H1 (cell line): Measurements from ENCODE around the gene PRR5. TPM values are rescaled to one million over a fixed set of nuclear protein-coding genes. Genes with fewer than 3 reads are reported as not detected.
A peak's percentile ranks its signal among the peaks of the same experiment; 100 is the strongest.

Experiments
- CTCF ChIA-PET: fragments of 300-600 bp; sonication (Branson Sonifier 250); formaldehyde crosslinking; loops from one replicate; lab custom pipeline; 2021; ENCODE audit not compliant: partially characterized antibody; lab: Charles Lee
- POLR2A ChIA-PET: fragments of 300-600 bp; sonication (Branson Sonifier 250); formaldehyde crosslinking; loops from one replicate; lab custom pipeline; 2021; ENCODE audit warnings: inconsistent platforms; ENCODE audit not compliant: partially characterized antibody; lab: Charles Lee
- DNase-seq, 2 experiments: peaks; one replicate each; pipeline versions ENCODE4 v3.0.0 to v3.0.0-alpha.2; 2010 to 2022; ENCODE audit warnings: low spot score in 2 of 2, low read depth in 1 of 2, mixed read lengths in 1 of 2
- FAIRE-seq: peaks from 2 replicates; lab custom pipeline; 2011; peaks lifted over from hg19 to GRCh38; lab: Jason Lieb, UNC
- H2AFZ ChIP-seq: 2 replicates; pipeline ENCODE4 v1.8.1; 2012; ENCODE audit warnings: low read length, inconsistent platforms
- H2AK5ac ChIP-seq: 2 replicates; pipeline ENCODE4 v1.6.1; 2013; ENCODE audit warnings: low read depth, low read length
- H2BK120ac ChIP-seq: replicated peaks from 2 replicates; pipeline ENCODE3; 2013; ENCODE audit warnings: low read depth, low read length, inconsistent platforms
- H2BK12ac ChIP-seq: 2 replicates; pipeline ENCODE4 v1.6.1; 2013; ENCODE audit warnings: low read depth, low read length
- H2BK15ac ChIP-seq: 2 replicates; pipeline ENCODE4 v1.6.1; 2013; ENCODE audit warnings: low read length
- H2BK20ac ChIP-seq: 2 replicates; pipeline ENCODE4 v1.6.1; 2013; ENCODE audit warnings: low read length
- H2BK5ac ChIP-seq: 2 replicates; pipeline ENCODE4 v1.6.1; 2013; ENCODE audit warnings: low read depth, low read length
- H3K14ac ChIP-seq: 2 replicates; pipeline ENCODE4 v1.6.1; 2013; ENCODE audit warnings: inconsistent platforms; ENCODE audit not compliant: insufficient read length
- H3K18ac ChIP-seq: 2 replicates; pipeline ENCODE4 v1.6.1; 2013; ENCODE audit warnings: low read length; ENCODE audit errors: extremely low read depth
- H3K23ac ChIP-seq: 2 replicates; pipeline ENCODE4 v1.6.1; 2013; ENCODE audit warnings: inconsistent platforms; ENCODE audit not compliant: insufficient read length
- H3K23me2 ChIP-seq: 2 replicates; pipeline ENCODE4 v1.6.1; 2013; ENCODE audit warnings: low read depth, low read length
- H3K27ac ChIP-seq: 2 replicates; pipeline ENCODE4 v1.6.1; 2011; ENCODE audit warnings: low read depth, low read length, inconsistent platforms
- H3K27me3 ChIP-seq, 4 experiments: replicated peaks in 1 of 4; 1 replicate in 1 of 4; 2 replicates in 3 of 4; pipeline versions ENCODE4 v1.6.1 to v1.8.1; 2011 to 2013; ENCODE audit warnings: low read length in 3 of 4, mild to moderate bottlenecking in 3 of 4, inconsistent platforms in 2 of 4, mixed read lengths in 2 of 4, moderate library complexity in 1 of 4; ENCODE audit not compliant: control insufficient read depth in 3 of 4, insufficient read depth in 3 of 4; ENCODE audit errors: extremely low read depth in 1 of 4
- H3K36me3 ChIP-seq, 4 experiments: 2 replicates each; pipeline versions ENCODE4 v1.6.1 to v1.8.1; 2011 to 2013; ENCODE audit warnings: mild to moderate bottlenecking in 4 of 4, low read length in 3 of 4, moderate library complexity in 2 of 4, control low read depth in 1 of 4, inconsistent platforms in 1 of 4; ENCODE audit not compliant: insufficient read depth in 4 of 4, control insufficient read depth in 2 of 4
- H3K4ac ChIP-seq: replicated peaks from 2 replicates; pipeline ENCODE3; 2013; ENCODE audit warnings: low read length, low read depth, mixed read lengths, inconsistent platforms; ENCODE audit not compliant: insufficient read length
- H3K4me1 ChIP-seq, 4 experiments: replicated peaks in 1 of 4; 1 replicate in 1 of 4; 2 replicates in 3 of 4; pipeline versions ENCODE4 v1.6.1 to v1.8.1; 2011 to 2013; ENCODE audit warnings: low read length in 3 of 4, inconsistent platforms in 2 of 4, mixed read lengths in 1 of 4; ENCODE audit not compliant: insufficient read depth in 4 of 4, control insufficient read depth in 3 of 4
- H3K4me2 ChIP-seq, 2 experiments: 2 replicates each; pipeline versions ENCODE4 v1.6.1 to v1.8.1; 2011 to 2013; ENCODE audit warnings: low read depth in 2 of 2, low read length in 2 of 2, control low read depth in 1 of 2, inconsistent platforms in 1 of 2, mild to moderate bottlenecking in 1 of 2; ENCODE audit not compliant: insufficient read depth in 1 of 2
- H3K4me3 ChIP-seq, 4 experiments: fragments of 200-600, 300-600 bp in 1 of 4; sonication (generic), shearing (Covaris generic), sonication (Bioruptor Twin) in 1 of 4; 2 replicates each; pipeline versions ENCODE4 v1.5.1 to v1.8.1; 2011 to 2016; ENCODE audit warnings: low read length in 4 of 4, low read depth in 3 of 4, control low read depth in 2 of 4, inconsistent platforms in 2 of 4, mild to moderate bottlenecking in 2 of 4, mixed read lengths in 1 of 4, moderate library complexity in 1 of 4; ENCODE audit not compliant: insufficient read depth in 2 of 4; ENCODE audit errors: extremely low read depth in 1 of 4
- H3K56ac ChIP-seq: replicated peaks from 2 replicates; pipeline ENCODE3; 2013; ENCODE audit warnings: low read depth, mild to moderate bottlenecking, mixed read lengths, low read length, inconsistent platforms; ENCODE audit not compliant: insufficient read length
- H3K79me1 ChIP-seq: 2 replicates; pipeline ENCODE4 v1.6.1; 2013; ENCODE audit warnings: low read depth, low read length, control low read depth
- H3K79me2 ChIP-seq, 2 experiments: 2 replicates each; pipeline versions ENCODE4 v1.6.1 to v1.8.1; 2012 to 2013; ENCODE audit warnings: low read length in 2 of 2, mild to moderate bottlenecking in 2 of 2, inconsistent platforms in 1 of 2; ENCODE audit not compliant: insufficient read depth in 2 of 2, control insufficient read depth in 1 of 2
- H3K9ac ChIP-seq, 4 experiments: replicated peaks in 1 of 4; 1 replicate in 1 of 4; 2 replicates in 3 of 4; pipeline versions ENCODE4 v1.6.1 to v1.8.1; 2011 to 2013; ENCODE audit warnings: low read depth in 3 of 4, low read length in 3 of 4, control low read depth in 2 of 4, mild to moderate bottlenecking in 2 of 4, moderate library complexity in 2 of 4, inconsistent platforms in 1 of 4; ENCODE audit errors: extremely low read depth in 1 of 4
- H3K9me3 ChIP-seq, 2 experiments: 2 replicates each; pipeline versions ENCODE4 v1.6.1 to v1.8.1; 2012 to 2013; ENCODE audit warnings: mild to moderate bottlenecking in 2 of 2, moderate library complexity in 2 of 2, control low read depth in 1 of 2, inconsistent platforms in 1 of 2, low read depth in 1 of 2, low read length in 1 of 2, mixed read lengths in 1 of 2; ENCODE audit not compliant: insufficient read depth in 2 of 2
- H4K20me1 ChIP-seq, 2 experiments: replicated peaks in 1 of 2; 2 replicates each; pipeline versions ENCODE3 to v1.8.1; 2011 to 2013; ENCODE audit warnings: inconsistent platforms in 2 of 2, low read length in 2 of 2, mild to moderate bottlenecking in 1 of 2; ENCODE audit not compliant: insufficient read depth in 2 of 2, control insufficient read depth in 1 of 2
- H4K5ac ChIP-seq: 2 replicates; pipeline ENCODE4 v1.6.1; 2013; ENCODE audit warnings: low read length, low read depth, mixed read lengths, inconsistent platforms; ENCODE audit not compliant: insufficient read length
- H4K8ac ChIP-seq: 2 replicates; pipeline ENCODE4 v1.8.0; 2013; ENCODE audit warnings: mild to moderate bottlenecking, moderate library complexity, low read length, inconsistent platforms; ENCODE audit not compliant: insufficient read depth; ENCODE audit errors: extremely low read depth
- H4K91ac ChIP-seq: replicated peaks from 2 replicates; pipeline ENCODE3; 2013; ENCODE audit warnings: low read length, mixed read lengths, inconsistent platforms; ENCODE audit not compliant: insufficient read length
- ASH2L ChIP-seq: fragments of 200-600, 300-600 bp; sonication (generic); IDR thresholded peaks from one replicate; pipeline ENCODE4 v1.7.1; 2017; ENCODE audit warnings: low read length
- CEBPB ChIP-seq: IDR thresholded peaks from 2 replicates; pipeline ENCODE4 v1.6.1; 2012; ENCODE audit warnings: low read depth, low read length
- EGR1 ChIP-seq: IDR thresholded peaks from 2 replicates; pipeline ENCODE4 v1.6.1; 2011; ENCODE audit warnings: low read depth, low read length, borderline replicate concordance
- KDM4A ChIP-seq: IDR thresholded peaks from one replicate; pipeline ENCODE4 v1.7.1; 2012; ENCODE audit warnings: low read depth, mild to moderate bottlenecking, moderate library complexity, low read length, inconsistent platforms; ENCODE audit not compliant: severe bottlenecking
- RNF2 ChIP-seq: fragments of 200-900, 300-1000 bp; sonication (generic); IDR thresholded peaks from 2 replicates; pipeline ENCODE4 v1.7.1; 2016; ENCODE audit warnings: borderline replicate concordance, low read depth, mild to moderate bottlenecking, antibody characterized with exemption, low read length; ENCODE audit not compliant: poor library complexity, severe bottlenecking; ENCODE audit errors: missing control alignments
- SP1 ChIP-seq: IDR thresholded peaks from 2 replicates; pipeline ENCODE4 v1.6.1; 2011; ENCODE audit warnings: low read depth, low read length
- SRF ChIP-seq: IDR thresholded peaks from 2 replicates; pipeline ENCODE4 v1.6.1; 2011; ENCODE audit warnings: mild to moderate bottlenecking, low read depth, low read length, moderate library complexity
- TAF1 ChIP-seq: IDR thresholded peaks from 2 replicates; pipeline ENCODE4 v1.6.1; 2011; ENCODE audit warnings: mild to moderate bottlenecking, low read depth, low read length
- TBP ChIP-seq: IDR thresholded peaks from 2 replicates; pipeline ENCODE4 v1.6.1; 2011; ENCODE audit warnings: low read depth, low read length, improper control_type of control experiment
- WGBS, 2 experiments: shearing (Covaris generic) in 1 of 2; methylation state at CpG; one replicate each; pipeline versions ENCODE4 v1.1.6 to v1.1.7; 2013 to 2015; ENCODE audit warnings: low lambda C conversion rate in 2 of 2, mixed read lengths in 2 of 2, inconsistent platforms in 1 of 2, low coverage in 1 of 2, missing lambda C conversion rate in 1 of 2; ENCODE audit not compliant: insufficient replicate concordance in 2 of 2, insufficient coverage in 1 of 2, insufficient read length in 1 of 2; ENCODE audit errors: extremely low coverage in 1 of 2, missing lambda C conversion rate in 1 of 2; 5-methylcytosine and 5-hydroxymethylcytosine counted together
- polyA plus RNA-seq, 7 experiments: library from polyadenylated mRNA; depleted of rRNA in 3 of 7; stranded (reverse) in 5 of 7; unstranded in 2 of 7; fragments of >200 nt in 5 of 7; fragments of 200-250 nt in 2 of 7; gene quantifications; 1 replicate in 5 of 7; 2 replicates in 1 of 7; 4 replicates in 1 of 7; pipeline versions ENCODE4 v1.2.1 to v1.2.3, GENCODE V29; 2011 to 2013; ENCODE audit warnings: missing spikeins in 2 of 7, mixed read lengths in 2 of 7
- total RNA-seq: library from RNA; stranded (reverse); fragmentation: NEBNext Ultra II Directional; extraction: Animal tissue kit (Norgen Biotek cat#: 25700); gene quantifications from 2 replicates; pipeline ENCODE4 v1.2.1, GENCODE V29; 2021

PRR5 gene
- total and polyA plus RNA-seq, 2 of the 8 experiments (the other 6 are each of a cell fraction or from before 2014, with no cell fraction given) = 16.5 to 25.7 TPM

GRCh38 chr22:44709881-44710392 is 7.9 kb downstream of the PRR5 start:
- Histone ChIP-seq H2BK5ac (no peak overlapping the region), H2BK20ac (no peak overlapping the region), H2AFZ (no peak overlapping the region), H3K14ac (no peak overlapping the region), H3K27me3 (no peaks in the 10 kb centered on the region), H3K36me3 (no peaks in the 10 kb centered on the region), H3K9me3 (no peaks in the 10 kb centered on the region), H3K79me1 (no peaks in the 10 kb centered on the region; the same call in 1 of the 2 replicates), H3K23ac (no peak overlapping the region), H3K4me1 (peaks cover 0 to 4% (median 0%) of the 10 kb centered on the region in 4 experiments; a peak in 3 of 7 replicates), H2BK120ac (no peak overlapping the region), H3K4me3 (no peak overlapping the region), H3K4ac (no peak overlapping the region), H3K18ac (0 out of 2 replicates have a peak overlapping the region, but pooled peaks have one; percentile 24), H4K5ac (no peak overlapping the region), H4K20me1 (peaks cover 4 to 9% of the 10 kb centered on the region in 2 experiments), H3K9ac (no peak overlapping the region), H3K27ac (no peak overlapping the region), H2AK5ac (no peak overlapping the region), H4K91ac (no peak overlapping the region), H2BK12ac (no peak overlapping the region), H3K23me2 (no peaks in the 10 kb centered on the region), H2BK15ac (no peak overlapping the region), H3K79me2 (no peaks in the 10 kb centered on the region), H4K8ac (no peak overlapping the region), H3K4me2 (no peak overlapping the region), H3K56ac (no peak overlapping the region)
- TF ChIP-seq EGR1 = no peak
- no peak for TF ChIP-seq SRF
- TF ChIP-seq ASH2L = no peak
- TF ChIP-seq TAF1 = no peak
- no peak for TF ChIP-seq KDM4A
- TF ChIP-seq SP1 = no peak
- no peak for TF ChIP-seq CEBPB
- TF ChIP-seq RNF2 = no peak
- TF ChIP-seq TBP = no peak
- FAIRE-seq (no peak), DNase-seq (no peak)
- ChIA-PET CTCF (interaction anchor here (9.8 kb wide), 1 partner anchor 23 kb away, joined by 80 read pairs; no protein-coding TSS in a partner anchor), POLR2A (no interaction called here)
- 98% methylated on average over 11 of the region's 12 CpGs; no CpG with 5 or more reads in 1 of the 2 experiments for WGBS, 2 experiments
